Kidney (tissue), 14 donors: ENCODE results near the gene NPR3. TPM values are rescaled to one million over a fixed set of nuclear protein-coding genes. Genes with fewer than 3 reads are reported as not detected.

ENCODE experiments used
- DNase-seq, 5 donors: peaks; one replicate each; pipeline ENCODE4 v3.0.0-alpha.2; 2013 to 2020
- FAIRE-seq: peaks from 2 replicates; lab custom pipeline; 2012; peaks lifted over from hg19 to GRCh38; lab: Jason Lieb, UNC
- H3K27ac ChIP-seq, 2 donors: one replicate each; pipeline ENCODE4 v1.7.0; 2013; ENCODE audit warnings: low read depth in 2 of 2, low read length in 2 of 2, inconsistent platforms in 1 of 2
- H3K27me3 ChIP-seq: one replicate; pipeline ENCODE4 v1.7.1; 2013; ENCODE audit warnings: low read length, inconsistent platforms; ENCODE audit not compliant: control insufficient read depth, insufficient read depth
- H3K36me3 ChIP-seq, 3 donors: one replicate each; pipeline versions ENCODE4 v1.7.0 to v1.7.1; 2013; ENCODE audit warnings: low read length in 3 of 3, control low read depth in 1 of 3, inconsistent platforms in 1 of 3; ENCODE audit not compliant: insufficient read depth in 3 of 3, control insufficient read depth in 2 of 3
- H3K4me1 ChIP-seq, 3 donors: one replicate each; pipeline versions ENCODE4 v1.7.0 to v1.7.1; 2013; ENCODE audit warnings: low read length in 3 of 3, inconsistent platforms in 1 of 3, low read depth in 1 of 3; ENCODE audit not compliant: control insufficient read depth in 2 of 3, insufficient read depth in 2 of 3
- H3K4me3 ChIP-seq, 3 donors: one replicate each; pipeline versions ENCODE4 v1.7.0 to v1.8.1; 2013; ENCODE audit warnings: low read length in 3 of 3, control low read depth in 1 of 3, inconsistent platforms in 1 of 3
- H3K9ac ChIP-seq, 3 donors: one replicate each; pipeline versions ENCODE4 v1.7.0 to v1.7.1; 2013; ENCODE audit warnings: low read length in 3 of 3, control low read depth in 1 of 3, inconsistent platforms in 1 of 3
- H3K9me3 ChIP-seq, 3 donors: one replicate each; pipeline versions ENCODE4 v1.7.0 to v1.7.1; 2013; ENCODE audit warnings: low read length in 3 of 3, control low read depth in 1 of 3, inconsistent platforms in 1 of 3; ENCODE audit not compliant: control insufficient read depth in 2 of 3, insufficient read depth in 1 of 3
- CTCF ChIP-seq: IDR thresholded peaks from 3 replicates; pipeline ENCODE4 v1.5.1; 2012; ENCODE audit warnings: mild to moderate bottlenecking, moderate library complexity, borderline replicate concordance; ENCODE audit not compliant: insufficient read depth; ENCODE audit errors: extremely low read depth
- intact Hi-C: fragments of 100-400 bp; cut with DNase I; formaldehyde crosslinking; loops from one replicate; pipeline ENCODE4 v1.11.1; 2022
- polyA plus RNA-seq: library from polyadenylated mRNA; stranded (reverse); fragments of 350-450 nt; fragmentation: Illumina TruSeq; extraction: RNeasy Lipid Tissue Mini Kit (QIAGEN cat#74804); gene quantifications from one replicate; pipeline ENCODE4 v1.2.3, GENCODE V29; 2014; ENCODE audit warnings: low read depth, low replicate concordance; ENCODE audit not compliant: insufficient read depth
- total RNA-seq: library from RNA; stranded (reverse); fragmentation: NEBNext Ultra II Directional; extraction: Animal tissue kit (Norgen Biotek cat#: 25700); gene quantifications from one replicate; pipeline ENCODE4 v1.2.1, GENCODE V29; 2021
- donor health status: control.
- donor health status: control.
- donor health status: control.
- donor health status: control.
- donor health status: control.
- donor health status: DM: yes; HTN: yes; CAD: no.
- donor health status: Normal renal cell carcinoma (clear cell type).

Gene NPR3
- total and polyA plus RNA-seq, 2 donors from 2014 or later = 12.5 to 33.7 TPM

DNA sequence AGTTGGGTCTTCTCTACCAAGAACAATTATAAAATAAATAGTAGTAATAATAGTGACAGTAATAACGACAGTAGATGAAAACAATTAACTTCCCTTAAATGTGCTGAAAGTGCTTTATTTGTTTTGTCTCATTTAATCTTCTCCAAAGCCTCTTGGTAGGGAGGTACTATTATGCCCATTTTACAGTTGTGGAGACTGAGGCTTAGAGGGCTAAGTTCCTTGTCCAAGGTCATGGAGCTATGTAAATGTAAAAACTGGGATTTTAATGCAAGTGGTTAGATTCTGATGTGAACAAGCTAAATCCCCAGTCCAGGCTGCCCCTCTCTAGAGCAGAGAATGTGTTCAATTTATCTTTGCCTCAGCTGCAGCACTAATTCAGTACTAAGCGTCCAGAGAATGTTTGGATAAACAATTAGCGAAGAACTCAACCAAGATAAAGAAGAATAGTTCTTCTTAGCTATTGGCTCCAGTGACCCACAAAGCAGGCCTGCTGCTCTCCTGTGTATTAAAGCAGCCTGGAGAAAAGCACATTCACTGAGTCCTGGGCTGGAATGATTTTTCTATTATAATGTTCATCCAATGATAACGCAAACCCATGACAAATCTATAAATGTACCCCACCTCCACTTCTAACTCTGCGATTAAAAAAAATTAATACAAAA, 68.8 kb downstream of the NPR3 start:
- no peak for DNase-seq
- no peak for TF ChIP-seq CTCF
- Histone ChIP-seq H3K36me3 (peaks cover 0 to 36% (median 12%) of the 10 kb centered on the region in 3 donors), H3K9me3 (no peaks in the 10 kb centered on the region), H3K27me3 (no peaks in the 10 kb centered on the region), H3K27ac (no peak overlapping the region), H3K4me1 (no peaks in the 10 kb centered on the region), H3K9ac (no peak overlapping the region), H3K4me3 (no peak overlapping the region)
- intact Hi-C loops = no loop called here
- no peak for FAIRE-seq

DNA sequence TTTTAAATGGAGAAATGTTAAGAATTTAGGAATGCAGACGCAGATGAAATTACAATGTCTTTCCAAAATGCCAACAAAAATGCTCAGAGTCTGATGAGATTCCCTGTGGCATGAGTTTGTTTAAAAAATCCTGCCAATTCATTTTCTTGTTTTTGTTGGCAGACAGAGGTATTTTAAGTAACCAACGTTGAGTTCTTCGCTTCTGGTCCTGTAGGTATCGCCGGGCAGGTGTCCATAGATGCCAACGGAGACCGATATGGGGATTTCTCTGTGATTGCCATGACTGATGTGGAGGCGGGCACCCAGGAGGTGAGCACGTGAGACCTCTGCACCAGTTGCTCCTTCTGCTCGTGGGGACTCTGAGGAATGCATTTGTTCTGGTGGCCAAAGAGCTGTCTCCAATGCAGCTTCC, 69.4 kb downstream of the NPR3 start:
- no peak for FAIRE-seq
- peaks cover 0 to 39% (median 12%) of the 10 kb centered on the region in 3 donors for H3K36me3 ChIP-seq
- intact Hi-C loops = no loop called here

DNA sequence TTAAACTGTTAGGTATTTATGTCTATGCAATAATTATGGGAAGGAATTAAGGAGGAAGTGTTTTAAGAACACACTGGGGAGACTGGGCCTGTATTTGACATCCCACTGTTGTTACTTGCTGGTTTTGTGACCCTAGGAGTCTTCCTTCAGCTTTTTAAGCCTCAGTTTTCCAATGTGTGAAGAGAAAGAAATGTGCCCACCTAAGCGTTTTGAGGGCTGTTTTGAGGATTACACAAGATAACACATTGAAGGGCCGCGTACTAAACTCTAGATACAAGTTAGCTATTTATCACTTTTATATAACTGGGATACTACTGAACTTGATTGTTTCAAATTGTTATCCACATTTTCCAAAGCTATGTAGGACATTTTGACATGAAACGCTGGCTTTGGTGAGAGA, 72.5 kb downstream of the NPR3 start:
- intact Hi-C loops = no loop called here
- Histone ChIP-seq H3K36me3 (peaks cover 0 to 46% (median 12%) of the 10 kb centered on the region in 3 donors), H3K27ac (no peak overlapping the region), H3K27me3 (no peaks in the 10 kb centered on the region), H3K9ac (no peak overlapping the region), H3K4me3 (no peak overlapping the region), H3K9me3 (no peaks in the 10 kb centered on the region), H3K4me1 (peaks cover 0 to 2% (median 0%) of the 10 kb centered on the region in 3 donors)
- DNase-seq (no peak), FAIRE-seq (no peak)
- no peak for TF ChIP-seq CTCF

More for the DNA sequence above, 69.4 kb downstream of the NPR3 start:
- no peak overlapping the region for H3K4me3 ChIP-seq
- no peak for TF ChIP-seq CTCF
- no peaks in the 10 kb centered on the region for H3K4me1 ChIP-seq
- H3K9me3 ChIP-seq = no peaks in the 10 kb centered on the region
- no peak overlapping the region for H3K27ac ChIP-seq
- no peaks in the 10 kb centered on the region for H3K27me3 ChIP-seq
- DNase-seq = no peak
- no peak overlapping the region for H3K9ac ChIP-seq
